Activated gamma-delta T cell treated with Interleukin-2 at 50 U/mL for 16 hours (primary cell): ENCODE results near the gene TLX2.

Experiments used
- DNase-seq: peaks from one replicate; pipeline ENCODE4 v3.0.0-alpha.2; 2020

Gene TLX2

DNA sequence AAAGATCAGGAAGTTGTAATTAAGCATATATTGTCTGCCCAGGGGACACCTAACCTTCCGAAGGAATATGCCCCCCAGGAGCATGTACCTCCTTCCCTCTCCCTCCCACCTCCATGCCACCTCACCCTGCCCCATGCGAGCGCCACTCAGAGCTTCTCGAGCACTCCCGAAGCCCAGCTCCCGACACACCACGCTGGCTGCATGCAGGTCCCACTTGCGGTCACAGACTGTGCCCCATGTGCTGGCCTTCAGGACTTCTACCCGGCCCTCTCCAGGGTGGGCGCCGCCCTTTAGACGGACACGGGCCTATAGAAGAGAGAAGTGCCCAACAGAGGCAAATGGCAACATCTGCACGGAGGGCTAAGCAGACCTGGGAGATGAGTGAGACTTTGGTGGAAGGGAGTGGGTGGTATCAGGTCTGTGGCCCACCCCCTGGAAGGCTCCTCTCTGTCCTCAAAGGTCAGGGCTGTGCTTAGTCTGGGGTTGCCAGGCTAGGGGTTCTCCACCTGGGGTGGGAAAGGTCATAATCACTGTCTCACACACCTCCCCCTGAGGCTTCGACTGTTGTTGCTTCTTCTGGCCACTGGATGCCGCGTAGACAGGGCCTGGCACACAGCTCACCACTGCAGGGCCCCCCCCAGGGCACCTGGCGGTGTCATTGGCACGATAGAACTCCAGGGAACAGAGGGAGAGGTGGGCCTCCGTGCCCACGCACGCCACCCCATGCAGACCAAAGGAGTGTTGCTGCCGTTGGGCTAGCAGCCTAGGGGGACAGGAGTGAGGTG, 22.1 kb downstream of the TLX2 start:
- DNase-seq = no peak

GRCh38 chr2:74537140-74537539, 22.9 kb downstream of the TLX2 start:
- DNase-seq = no peak

- no peak for DNase-seq
Observed at GRCh38 chr2:74538881-74539339, 24.7 kb downstream of the TLX2 start.

- no peak for DNase-seq
Observed at GRCh38 chr2:74540291-74540690, 26.0 kb downstream of the TLX2 start.

DNA sequence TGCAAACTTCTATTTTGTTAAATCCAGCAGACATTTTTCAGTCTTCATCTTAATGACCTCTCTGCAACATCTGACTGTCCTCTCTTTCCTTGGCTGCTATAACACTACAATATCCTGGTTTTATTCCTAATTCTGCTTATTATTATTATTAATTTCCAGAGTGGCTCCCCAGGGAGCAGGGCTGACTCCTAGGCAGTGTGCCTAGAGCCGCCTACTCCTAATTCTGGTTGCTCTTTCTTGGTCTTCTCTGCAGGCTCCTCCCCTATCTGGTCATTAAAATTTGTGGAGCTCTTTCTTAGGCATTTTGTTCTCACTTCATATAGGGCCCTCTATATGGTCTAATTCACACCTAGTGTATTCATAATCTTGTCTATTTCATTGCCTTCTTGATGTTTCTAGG, 28.7 kb downstream of the TLX2 start:
- no peak for DNase-seq

DNA sequence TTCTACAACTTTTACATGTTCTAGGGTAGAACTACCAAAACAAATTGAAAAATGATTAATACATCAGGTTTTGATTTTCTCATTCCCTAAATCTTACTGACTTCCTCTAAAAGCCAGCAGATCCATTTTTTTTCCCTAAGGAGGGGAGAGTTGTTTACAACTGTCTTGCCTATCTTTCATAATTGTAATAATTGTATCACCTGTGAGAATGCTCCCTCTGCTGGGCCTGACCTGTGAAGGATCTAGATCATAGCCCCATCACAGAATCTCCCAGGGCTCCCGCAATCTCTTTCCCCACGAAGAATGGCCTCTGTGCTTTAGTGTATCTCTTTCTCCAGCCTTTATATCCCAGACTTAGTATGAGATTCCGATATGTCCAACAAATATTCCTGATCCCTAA, 30.4 kb downstream of the TLX2 start:
- no peak for DNase-seq

- no peak for DNase-seq
Observed at GRCh38 chr2:74546004-74546403, 31.8 kb downstream of the TLX2 start.

DNA sequence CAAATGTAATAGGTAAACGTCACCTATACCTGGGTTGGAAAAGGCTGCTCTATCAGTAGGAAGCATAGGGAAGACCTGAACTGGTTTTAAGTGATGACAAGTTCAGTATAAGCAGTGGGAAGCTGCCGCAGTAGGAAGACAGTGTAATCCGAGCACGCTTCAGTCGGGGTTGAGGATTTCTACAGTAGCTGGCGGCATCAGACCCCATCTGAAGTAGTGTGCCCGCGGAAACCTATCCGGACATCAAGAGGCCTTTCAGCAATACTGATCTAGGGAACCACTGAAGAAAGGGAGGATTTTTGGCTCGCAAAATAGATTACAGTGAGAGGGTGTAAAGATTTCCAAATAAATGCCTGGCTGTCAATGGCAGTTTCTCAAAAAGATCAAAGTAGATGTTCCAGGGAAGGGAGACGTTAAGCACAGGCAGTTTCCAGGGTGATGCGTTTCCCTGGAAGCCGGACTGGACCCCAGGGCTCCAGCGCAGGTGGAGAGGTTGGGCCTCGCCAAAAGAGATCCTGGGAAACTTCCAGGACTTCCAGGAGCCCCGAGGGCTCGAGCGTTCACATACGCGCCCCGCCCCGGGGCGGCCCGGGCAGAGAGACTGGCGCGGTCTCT, 34.1 kb downstream of the TLX2 start:
- no peak for DNase-seq

DNA sequence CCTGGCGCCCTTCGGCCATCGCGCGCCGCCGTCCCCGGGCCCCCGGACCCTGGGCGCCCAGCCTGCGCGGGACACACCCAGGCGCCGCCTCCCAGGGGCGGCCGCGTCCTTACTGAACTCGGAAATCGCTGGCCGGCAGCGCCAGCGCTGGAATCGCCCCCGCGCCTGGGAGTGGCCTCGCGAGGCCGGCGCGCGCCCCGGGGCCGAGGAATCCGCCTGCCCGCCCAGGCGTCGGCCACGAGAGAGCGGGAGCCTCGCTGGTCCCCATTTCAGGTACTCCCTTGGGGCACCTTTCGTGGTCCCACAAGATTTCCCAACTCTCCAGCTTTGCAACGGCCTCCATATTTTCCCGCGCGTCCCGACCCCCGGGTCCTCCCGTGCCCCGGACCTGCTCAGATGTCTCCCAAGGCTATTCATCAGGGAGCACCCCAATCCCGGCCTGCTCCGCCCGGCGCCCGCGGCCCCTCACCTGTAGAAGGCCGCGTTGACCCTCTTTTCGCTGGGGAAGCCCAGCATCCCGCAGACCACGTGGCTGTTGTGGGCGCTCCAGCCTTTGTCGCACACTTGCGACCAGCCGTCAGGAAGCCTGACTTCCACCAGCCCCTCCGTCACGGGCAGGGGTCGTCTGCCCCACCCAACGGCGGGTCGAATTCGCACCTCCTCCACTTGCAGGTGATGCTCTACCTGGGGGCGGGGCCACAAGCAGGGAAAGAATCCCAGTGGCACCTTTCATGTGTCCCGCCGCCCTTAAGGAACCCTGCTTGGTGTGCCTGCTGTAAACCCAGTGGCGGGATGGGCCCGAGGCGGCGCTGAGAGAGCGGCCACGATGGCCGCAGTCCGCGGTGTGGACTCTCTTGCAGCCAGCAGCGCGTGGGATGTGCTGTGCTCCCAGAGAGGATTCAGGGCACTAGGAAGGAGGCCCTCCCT, 34.9 kb downstream of the TLX2 start:
- no peak for DNase-seq

- DNase-seq = no peak
Observed at GRCh38 chr2:74550231-74550630, 36.0 kb downstream of the TLX2 start.

- no peak for DNase-seq
Observed at GRCh38 chr2:74551530-74551929, 37.3 kb downstream of the TLX2 start.

GRCh38 chr2:74551942-74552913, 38.0 kb downstream of the TLX2 start:
- no peak for DNase-seq

DNA sequence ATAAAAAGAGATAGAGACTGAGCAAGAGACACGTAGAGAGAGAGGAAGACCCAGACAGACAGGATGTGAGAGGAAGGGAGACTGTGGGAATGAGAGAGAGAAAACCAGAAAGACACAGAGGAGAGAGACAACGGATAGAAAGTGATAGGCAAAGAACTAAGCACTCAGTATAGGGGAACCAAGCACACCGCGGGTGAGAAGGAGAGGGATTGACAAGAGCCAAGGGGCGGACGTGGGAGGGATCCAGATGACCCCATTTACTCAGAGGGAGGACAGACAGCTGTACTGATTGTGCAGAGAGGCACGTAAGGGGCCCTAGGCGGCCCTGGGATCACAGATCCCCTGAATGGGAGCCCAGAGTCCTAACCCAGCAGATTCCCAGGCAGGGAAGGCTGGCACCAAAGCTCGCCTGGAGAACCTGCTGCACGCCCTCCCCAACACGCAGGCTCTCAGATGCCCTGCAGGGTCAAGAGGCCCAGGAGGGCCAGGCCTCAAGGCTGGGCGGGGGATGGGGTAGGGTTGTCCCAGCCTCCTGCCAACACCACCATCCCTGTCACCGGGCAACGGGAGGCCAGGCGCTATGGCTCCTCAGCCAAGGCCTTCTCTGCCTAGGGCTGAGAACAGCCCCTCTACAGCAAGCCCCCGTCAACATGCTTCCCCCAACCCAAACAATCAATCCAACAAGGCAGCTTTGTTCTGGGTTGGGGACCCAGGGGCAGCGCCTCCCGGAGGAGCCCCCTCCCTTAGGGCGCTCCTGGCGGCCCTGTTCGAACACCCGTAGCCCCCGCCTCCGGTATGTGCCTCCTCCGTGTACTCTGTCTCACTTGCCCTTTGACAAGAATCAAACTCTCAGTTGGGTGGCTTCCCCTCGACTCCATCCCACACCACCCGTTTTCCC, 38.9 kb downstream of the TLX2 start:
- DNase-seq = no peak

GRCh38 chr2:74553892-74554819, 39.9 kb downstream of the TLX2 start, which contains the start of the genes DOK1 and LOXL3:
DOK1 (plus strand) TSS chr2:74554720; CDS start chr2:74554755, 35 bp downstream.
LOXL3 (minus strand) TSS chr2:74553942; CDS start chr2:74552634, 1,308 bp downstream.
- peak; percentile 77 for DNase-seq

- peak; percentile 27 for DNase-seq
Observed at GRCh38 chr2:74554820-74555531, 40.7 kb downstream of the TLX2 start.

GRCh38 chr2:74555610-74556103, 41.4 kb downstream of the TLX2 start:
- DNase-seq = no peak

- DNase-seq = no peak
Observed at GRCh38 chr2:74556159-74556558, 41.9 kb downstream of the TLX2 start.

DNA sequence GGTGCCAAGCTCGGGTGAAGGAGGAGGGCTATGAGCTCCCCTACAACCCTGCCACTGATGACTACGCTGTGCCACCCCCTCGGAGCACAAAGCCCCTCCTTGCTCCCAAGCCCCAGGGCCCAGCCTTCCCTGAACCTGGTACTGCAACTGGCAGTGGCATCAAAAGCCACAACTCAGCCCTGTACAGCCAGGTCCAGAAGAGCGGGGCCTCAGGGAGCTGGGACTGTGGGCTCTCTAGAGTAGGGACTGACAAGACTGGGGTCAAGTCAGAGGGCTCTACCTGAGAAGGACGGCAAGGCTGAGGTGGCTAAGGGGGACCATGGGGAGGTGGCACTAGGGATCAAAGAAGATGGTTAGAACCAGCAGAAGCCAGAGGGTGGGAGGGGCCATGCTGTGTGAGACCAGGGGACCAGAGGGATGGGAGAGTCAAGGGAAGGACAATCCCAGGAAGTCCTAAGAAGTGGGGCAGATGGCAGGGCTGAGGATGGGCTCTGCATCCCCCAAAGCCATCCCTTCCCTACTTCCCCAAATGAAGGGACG, 42.7 kb downstream of the TLX2 start:
- no peak for DNase-seq
